Activated naive CD4-positive, alpha-beta T cell treated with anti-CD3 and anti-CD28 coated beads, Interleukin-2, amount 10 ng/mL, durations not matched to agents 7 days and 5 days (primary cell): ENCODE data around the gene BCORL1.

ENCODE experiments used
- CTCF ChIA-PET: fragments of 350-600 bp; sonication (Branson Sonifier 250); formaldehyde crosslinking; loops from one replicate; lab custom pipeline; 2021; ENCODE audit warnings: antibody characterized with exemption; lab: Charles Lee
- DNase-seq: peaks from one replicate; pipeline ENCODE4 v3.0.0-alpha.2; 2020
- H3K27ac Mint-ChIP-seq: one replicate; pipeline ENCODE4 v1.8.0; 2021; ENCODE audit warnings: mild to moderate bottlenecking, moderate library complexity, mixed read lengths
- H3K27me3 Mint-ChIP-seq: one replicate; pipeline ENCODE4 v1.8.0; 2021; ENCODE audit warnings: mild to moderate bottlenecking, mixed read lengths
- H3K36me3 Mint-ChIP-seq: one replicate; pipeline ENCODE4 v1.8.0; 2021; ENCODE audit warnings: mixed read lengths
- H3K4me1 Mint-ChIP-seq: one replicate; pipeline ENCODE4 v1.8.0; 2021; ENCODE audit warnings: mixed read lengths
- H3K4me3 Mint-ChIP-seq: one replicate; pipeline ENCODE4 v1.8.0; 2021; ENCODE audit warnings: mild to moderate bottlenecking, moderate library complexity, mixed read lengths
- H3K9me3 Mint-ChIP-seq: one replicate; pipeline ENCODE4 v1.8.0; 2021; ENCODE audit warnings: mixed read lengths

BCORL1 gene

GRCh38 chrX:129981200-129981553 is 1.3 kb upstream of the BCORL1 start:
- H3K4me3 Mint-ChIP-seq, result no peak overlapping the region
- CTCF ChIA-PET, result no interaction called here
- peaks cover 30% of the 10 kb centered on the region for H3K27me3 Mint-ChIP-seq
- H3K36me3 Mint-ChIP-seq, result no peaks in the 10 kb centered on the region
- H3K27ac Mint-ChIP-seq, result no peak overlapping the region
- H3K9me3 Mint-ChIP-seq, result no peaks in the 10 kb centered on the region
- peaks cover 29% of the 10 kb centered on the region for H3K4me1 Mint-ChIP-seq
- no peak for DNase-seq

GRCh38 chrX:129981752-129982299 is 609 bp upstream of the BCORL1 start:
- peak; percentile 24 for DNase-seq
- Mint-ChIP-seq H3K27me3 (peaks cover 29% of the 10 kb centered on the region), H3K27ac (no peak overlapping the region), H3K4me1 (peaks cover 29% of the 10 kb centered on the region), H3K36me3 (no peaks in the 10 kb centered on the region), H3K4me3 (no peak overlapping the region), H3K9me3 (no peaks in the 10 kb centered on the region)
- CTCF ChIA-PET, result no interaction called here

- peak; percentile 20 for DNase-seq
- H3K4me1 Mint-ChIP-seq, result peaks cover 22% of the 10 kb centered on the region
- CTCF ChIA-PET, result interaction anchor here (0.7 kb wide), 1 partner anchor 44 kb away, joined by 3 read pairs; no protein-coding TSS in a partner anchor
- no peaks in the 10 kb centered on the region for H3K36me3 Mint-ChIP-seq
- H3K27ac Mint-ChIP-seq, result no peak overlapping the region
- no peaks in the 10 kb centered on the region for H3K9me3 Mint-ChIP-seq
- peaks cover 20% of the 10 kb centered on the region for H3K27me3 Mint-ChIP-seq
- H3K4me3 Mint-ChIP-seq, result no peak overlapping the region
Measured at GRCh38 chrX:129983575-129984110, 1.2 kb downstream of the BCORL1 start.

- peak; percentile 62 for DNase-seq
- no peaks in the 10 kb centered on the region for H3K36me3 Mint-ChIP-seq
- H3K4me3 Mint-ChIP-seq, result peak overlapping the region; percentile 72
- H3K4me1 Mint-ChIP-seq, result peaks cover 17% of the 10 kb centered on the region
- H3K27ac Mint-ChIP-seq, result no peak overlapping the region
- CTCF ChIA-PET, result no interaction called here
- H3K27me3 Mint-ChIP-seq, result peaks cover 13% of the 10 kb centered on the region
- H3K9me3 Mint-ChIP-seq, result no peaks in the 10 kb centered on the region
Measured at GRCh38 chrX:129984111-129984958, 1.9 kb downstream of the BCORL1 start.

- Mint-ChIP-seq H3K4me3 (no peak overlapping the region), H3K4me1 (peaks cover 10% of the 10 kb centered on the region), H3K9me3 (no peaks in the 10 kb centered on the region), H3K27ac (no peak overlapping the region), H3K36me3 (no peaks in the 10 kb centered on the region), H3K27me3 (peaks cover 4% of the 10 kb centered on the region)
- DNase-seq, result no peak
- CTCF ChIA-PET, result interaction anchor here (0.9 kb wide), 1 partner anchor 59 kb away, joined by 3 read pairs; no protein-coding TSS in a partner anchor
Measured at GRCh38 chrX:129987871-129988270, 5.4 kb downstream of the BCORL1 start.

- Mint-ChIP-seq H3K9me3 (no peaks in the 10 kb centered on the region), H3K36me3 (peaks cover 2% of the 10 kb centered on the region), H3K27ac (no peak overlapping the region), H3K4me3 (no peak overlapping the region), H3K27me3 (no peaks in the 10 kb centered on the region), H3K4me1 (no peaks in the 10 kb centered on the region)
- no peak for DNase-seq
- CTCF ChIA-PET, result no interaction called here
Measured at GRCh38 chrX:129992181-129992580, 9.7 kb downstream of the BCORL1 start.

GRCh38 chrX:129996120-129996519 is 13.7 kb downstream of the BCORL1 start:
- DNase-seq, result no peak
- no peak overlapping the region for H3K27ac Mint-ChIP-seq
- no peaks in the 10 kb centered on the region for H3K9me3 Mint-ChIP-seq
- CTCF ChIA-PET, result no interaction called here
- no peaks in the 10 kb centered on the region for H3K27me3 Mint-ChIP-seq
- H3K36me3 Mint-ChIP-seq, result peaks cover 2% of the 10 kb centered on the region
- H3K4me3 Mint-ChIP-seq, result no peak overlapping the region
- H3K4me1 Mint-ChIP-seq, result no peaks in the 10 kb centered on the region

GRCh38 chrX:129997086-129997485 is 14.7 kb downstream of the BCORL1 start:
- Mint-ChIP-seq H3K36me3 (peaks cover 2% of the 10 kb centered on the region), H3K27ac (no peak overlapping the region), H3K9me3 (no peaks in the 10 kb centered on the region), H3K4me3 (no peak overlapping the region), H3K4me1 (peaks cover 10% of the 10 kb centered on the region), H3K27me3 (no peaks in the 10 kb centered on the region)
- CTCF ChIA-PET, result no interaction called here
- no peak for DNase-seq

GRCh38 chrX:129998021-129998420 is 15.6 kb downstream of the BCORL1 start:
- Mint-ChIP-seq H3K4me1 (peaks cover 11% of the 10 kb centered on the region), H3K4me3 (no peak overlapping the region), H3K27me3 (no peaks in the 10 kb centered on the region), H3K27ac (no peak overlapping the region), H3K9me3 (no peaks in the 10 kb centered on the region), H3K36me3 (peaks cover 2% of the 10 kb centered on the region)
- DNase-seq, result no peak
- CTCF ChIA-PET, result no interaction called here

GRCh38 chrX:130001893-130002292 is 19.5 kb downstream of the BCORL1 start:
- DNase-seq, result no peak
- H3K9me3 Mint-ChIP-seq, result no peaks in the 10 kb centered on the region
- CTCF ChIA-PET, result no interaction called here
- H3K27ac Mint-ChIP-seq, result no peak overlapping the region
- peaks cover 11% of the 10 kb centered on the region for H3K4me1 Mint-ChIP-seq
- H3K4me3 Mint-ChIP-seq, result no peak overlapping the region
- peaks cover 4% of the 10 kb centered on the region for H3K36me3 Mint-ChIP-seq
- H3K27me3 Mint-ChIP-seq, result no peaks in the 10 kb centered on the region

- no peak for DNase-seq
- no peak overlapping the region for H3K4me3 Mint-ChIP-seq
- no peaks in the 10 kb centered on the region for H3K9me3 Mint-ChIP-seq
- H3K27me3 Mint-ChIP-seq, result no peaks in the 10 kb centered on the region
- no peak overlapping the region for H3K27ac Mint-ChIP-seq
- H3K36me3 Mint-ChIP-seq, result peaks cover 7% of the 10 kb centered on the region
- H3K4me1 Mint-ChIP-seq, result peaks cover 11% of the 10 kb centered on the region
- CTCF ChIA-PET, result no interaction called here
Measured at GRCh38 chrX:130002541-130002940, 20.1 kb downstream of the BCORL1 start.

GRCh38 chrX:130005089-130005807 is 22.8 kb downstream of the BCORL1 start:
- no peak for DNase-seq
- Mint-ChIP-seq H3K4me3 (no peak overlapping the region), H3K36me3 (peaks cover 7% of the 10 kb centered on the region), H3K27ac (no peak overlapping the region), H3K27me3 (no peaks in the 10 kb centered on the region), H3K9me3 (no peaks in the 10 kb centered on the region), H3K4me1 (peaks cover 11% of the 10 kb centered on the region)
- CTCF ChIA-PET, result no interaction called here

GRCh38 chrX:130009658-130010223 is 27.3 kb downstream of the BCORL1 start:
- Mint-ChIP-seq H3K9me3 (no peaks in the 10 kb centered on the region), H3K27ac (no peak overlapping the region), H3K36me3 (peaks cover 5% of the 10 kb centered on the region), H3K4me3 (no peak overlapping the region), H3K4me1 (no peaks in the 10 kb centered on the region), H3K27me3 (no peaks in the 10 kb centered on the region)
- no peak for DNase-seq
- CTCF ChIA-PET, result no interaction called here

- CTCF ChIA-PET, result no interaction called here
- no peak overlapping the region for H3K4me3 Mint-ChIP-seq
Measured at GRCh38 chrX:130012683-130013082, 30.2 kb downstream of the BCORL1 start.

More at GRCh38 chrX:130012683-130013082, 30.2 kb downstream of the BCORL1 start:
- Mint-ChIP-seq H3K27me3 (no peaks in the 10 kb centered on the region), H3K9me3 (no peaks in the 10 kb centered on the region), H3K4me1 (no peaks in the 10 kb centered on the region), H3K27ac (no peak overlapping the region), H3K36me3 (no peaks in the 10 kb centered on the region)
- DNase-seq, result no peak
